Measurements from ENCODE around the gene TPM2. TPM values are rescaled to one million over a fixed set of nuclear protein-coding genes. Genes with fewer than 3 reads are reported as not detected.

Gene TPM2
- total and polyA plus RNA-seq, 4 donors = 4.2 to 31.4 (median 14.0) TPM

- DNase-seq (ENCODE audit: low spot score) = no peak
- WGBS = 84% methylated on average over 2 of the region's 2 CpGs
Measured at GRCh38 chr9:35683323-35683722, 6.4 kb downstream of the TPM2 start.

GRCh38 chr9:35682520-35683315, 7.0 kb downstream of the TPM2 start:
- H3K4me3 ChIP-seq (ENCODE audit: low read depth in 1 of 3, low read length in 3 of 3) = no peak overlapping the region
- DNase-seq (ENCODE audit: low spot score) = no peak
- no peak overlapping the region for H3K27ac ChIP-seq (ENCODE audit: low read depth in 1 of 2, low read length in 2 of 2)
- no peaks in the 10 kb centered on the region for H3K4me1 ChIP-seq (ENCODE audit: control insufficient read depth in 4 of 4, insufficient read depth in 4 of 4, low read length in 3 of 4)
- H3K9me3 ChIP-seq (ENCODE audit: control insufficient read depth in 4 of 4, low read length in 3 of 4) = no peaks in the 10 kb centered on the region
- H3K9ac ChIP-seq (ENCODE audit: low read depth in 1 of 2, low read length in 2 of 2) = no peak overlapping the region
- TF ChIP-seq TAF1 (conservative IDR thresholded peaks at IDR 0.05) (no peak), ATF3 (IDR thresholded peaks at IDR 0.05) (no peak), JUND (IDR thresholded peaks at IDR 0.05) (no peak), SP1 (IDR thresholded peaks at IDR 0.05) (no peak), HNF4A (conservative IDR thresholded peaks at IDR 0.05) (no peak), RAD21 (IDR thresholded peaks at IDR 0.05) (no peak), FOXA1 (IDR thresholded peaks at IDR 0.05) (no peak), EGR1 (IDR thresholded peaks at IDR 0.05; ENCODE audit: low read depth in 2 of 2) (no peak)
- WGBS = 94% methylated on average over 10 of the region's 10 CpGs
- no peaks in the 10 kb centered on the region for H3K36me3 ChIP-seq (ENCODE audit: control insufficient read depth in 4 of 4, insufficient read depth in 3 of 4, low read depth in 1 of 4, low read length in 3 of 4)
- no peaks in the 10 kb centered on the region for H3K27me3 ChIP-seq (ENCODE audit: control insufficient read depth in 4 of 4, insufficient read depth in 4 of 4, low read length in 3 of 4)

More at GRCh38 chr9:35683323-35683722, 6.4 kb downstream of the TPM2 start:
- Histone ChIP-seq H3K36me3 (ENCODE audit: control insufficient read depth in 4 of 4, insufficient read depth in 3 of 4, low read depth in 1 of 4, low read length in 3 of 4) (peaks cover 0 to 1% (median 0%) of the 10 kb centered on the region in 4 donors), H3K4me1 (ENCODE audit: control insufficient read depth in 4 of 4, insufficient read depth in 4 of 4, low read length in 3 of 4) (no peaks in the 10 kb centered on the region), H3K27ac (ENCODE audit: low read depth in 1 of 2, low read length in 2 of 2) (no peak overlapping the region), H3K27me3 (ENCODE audit: control insufficient read depth in 4 of 4, insufficient read depth in 4 of 4, low read length in 3 of 4) (no peaks in the 10 kb centered on the region), H3K9me3 (ENCODE audit: control insufficient read depth in 4 of 4, low read length in 3 of 4) (no peaks in the 10 kb centered on the region), H3K4me3 (ENCODE audit: low read depth in 1 of 3, low read length in 3 of 3) (no peak overlapping the region), H3K9ac (ENCODE audit: low read depth in 1 of 2, low read length in 2 of 2) (no peak overlapping the region)
- TF ChIP-seq NR2F2 (IDR thresholded peaks at IDR 0.05) = no peak
- TF ChIP-seq HNF4A (conservative IDR thresholded peaks at IDR 0.05) = no peak
- no peak for TF ChIP-seq SP1 (IDR thresholded peaks at IDR 0.05)
- TF ChIP-seq GABPA (IDR thresholded peaks at IDR 0.05 in 1 of 2, conservative IDR thresholded peaks at IDR 0.05 in 1 of 2) = no peak
- TF ChIP-seq REST (IDR thresholded peaks at IDR 0.05) = no peak
- TF ChIP-seq ATF3 (IDR thresholded peaks at IDR 0.05) = no peak
- no peak for TF ChIP-seq HNF4G (IDR thresholded peaks at IDR 0.05)
- TF ChIP-seq JUND (IDR thresholded peaks at IDR 0.05) = no peak
- TF ChIP-seq RAD21 (IDR thresholded peaks at IDR 0.05) = no peak

GRCh38 chr9:35682051-35682450, 7.7 kb downstream of the TPM2 start:
- no peak overlapping the region for H3K27ac ChIP-seq (ENCODE audit: low read depth in 1 of 2, low read length in 2 of 2)
- 96% methylated on average over 6 of the region's 6 CpGs for WGBS
- no peaks in the 10 kb centered on the region for H3K36me3 ChIP-seq (ENCODE audit: control insufficient read depth in 4 of 4, insufficient read depth in 3 of 4, low read depth in 1 of 4, low read length in 3 of 4)
- TF ChIP-seq RAD21 (IDR thresholded peaks at IDR 0.05) = no peak
- TF ChIP-seq YY1 (IDR thresholded peaks at IDR 0.05) = no peak
- TF ChIP-seq FOXA2 (IDR thresholded peaks at IDR 0.05) = no peak
- no peak for TF ChIP-seq MAX (IDR thresholded peaks at IDR 0.05)
- TF ChIP-seq RXRA (IDR thresholded peaks at IDR 0.05) = no peak
- TF ChIP-seq GABPA (IDR thresholded peaks at IDR 0.05 in 1 of 2, conservative IDR thresholded peaks at IDR 0.05 in 1 of 2) = no peak
- no peak for TF ChIP-seq SP1 (IDR thresholded peaks at IDR 0.05)
- TF ChIP-seq TAF1 (conservative IDR thresholded peaks at IDR 0.05) = no peak
- TF ChIP-seq NR2F2 (IDR thresholded peaks at IDR 0.05) = no peak
- no peak for TF ChIP-seq REST (IDR thresholded peaks at IDR 0.05)
- TF ChIP-seq ZBTB33 (IDR thresholded peaks at IDR 0.05) = no peak
- no peak for TF ChIP-seq FOXA1 (IDR thresholded peaks at IDR 0.05)

More at GRCh38 chr9:35682051-35682450, 7.7 kb downstream of the TPM2 start:
- H3K27me3 ChIP-seq (ENCODE audit: control insufficient read depth in 4 of 4, insufficient read depth in 4 of 4, low read length in 3 of 4) = no peaks in the 10 kb centered on the region
- no peak overlapping the region for H3K4me3 ChIP-seq (ENCODE audit: low read depth in 1 of 3, low read length in 3 of 3)
- no peaks in the 10 kb centered on the region for H3K9me3 ChIP-seq (ENCODE audit: control insufficient read depth in 4 of 4, low read length in 3 of 4)
- DNase-seq (ENCODE audit: low spot score) = no peak
- H3K9ac ChIP-seq (ENCODE audit: low read depth in 1 of 2, low read length in 2 of 2) = no peak overlapping the region
- H3K4me1 ChIP-seq (ENCODE audit: control insufficient read depth in 4 of 4, insufficient read depth in 4 of 4, low read length in 3 of 4) = no peaks in the 10 kb centered on the region
